GM21367 (cell line): ENCODE results near the gene PTPMT1.
"Not testable (repeated sequence)": the region's sequence is repeated elsewhere in the genome, so short reads cannot be mapped to it uniquely, and the experiment has no call there.

ENCODE experiments used
- ATAC-seq: cut with Tn5 transposase; IDR thresholded peaks from one replicate; pipeline ENCODE4 v1.9.1; 2021; ENCODE audit not compliant: unreplicated experiment

Gene PTPMT1

GRCh38 chr11:47545298-47545697 is 20.1 kb upstream of the PTPMT1 start:
- ATAC-seq, result no peak

- ATAC-seq, result not testable (repeated sequence)
Measured at GRCh38 chr11:47546274-47546673, 19.1 kb upstream of the PTPMT1 start.

DNA sequence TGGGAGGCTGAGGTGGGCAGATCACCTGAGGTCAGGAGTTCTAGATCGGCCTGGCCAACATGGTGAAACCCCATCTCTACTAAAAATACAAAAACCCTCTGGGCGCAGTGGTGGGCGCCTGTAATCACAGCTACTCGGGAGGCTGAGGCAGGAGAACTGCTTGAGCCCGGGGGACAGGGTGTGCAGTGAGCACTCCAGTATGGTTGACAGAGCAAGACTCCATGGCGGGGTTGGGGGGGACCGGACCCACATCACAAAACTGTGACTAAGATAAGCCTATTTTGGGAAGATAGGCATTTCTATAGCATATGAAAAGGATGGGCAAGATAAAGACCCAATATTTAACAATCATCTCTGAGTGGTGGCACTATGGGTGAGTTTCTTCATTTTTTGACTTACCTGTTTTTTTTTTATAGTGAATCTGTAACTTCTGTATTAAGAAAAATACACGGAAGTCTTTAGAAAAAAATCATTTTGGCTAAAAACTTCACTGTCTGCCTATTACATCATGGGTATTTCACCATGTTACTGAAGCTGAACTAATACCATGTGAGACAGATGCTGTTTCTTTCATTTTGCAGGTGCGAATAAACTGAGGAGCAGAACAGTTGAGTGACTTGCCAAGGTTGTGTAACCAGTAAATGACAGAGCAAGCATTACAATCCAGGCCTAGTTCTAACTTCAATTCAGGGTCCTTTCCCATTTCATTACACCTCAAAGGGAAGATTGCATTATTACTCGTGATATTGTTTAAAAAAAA is 14.9 kb upstream of the PTPMT1 start:
- ATAC-seq, result no peak

- ATAC-seq, result no peak
Measured at GRCh38 chr11:47551086-47551485, 14.3 kb upstream of the PTPMT1 start.

DNA sequence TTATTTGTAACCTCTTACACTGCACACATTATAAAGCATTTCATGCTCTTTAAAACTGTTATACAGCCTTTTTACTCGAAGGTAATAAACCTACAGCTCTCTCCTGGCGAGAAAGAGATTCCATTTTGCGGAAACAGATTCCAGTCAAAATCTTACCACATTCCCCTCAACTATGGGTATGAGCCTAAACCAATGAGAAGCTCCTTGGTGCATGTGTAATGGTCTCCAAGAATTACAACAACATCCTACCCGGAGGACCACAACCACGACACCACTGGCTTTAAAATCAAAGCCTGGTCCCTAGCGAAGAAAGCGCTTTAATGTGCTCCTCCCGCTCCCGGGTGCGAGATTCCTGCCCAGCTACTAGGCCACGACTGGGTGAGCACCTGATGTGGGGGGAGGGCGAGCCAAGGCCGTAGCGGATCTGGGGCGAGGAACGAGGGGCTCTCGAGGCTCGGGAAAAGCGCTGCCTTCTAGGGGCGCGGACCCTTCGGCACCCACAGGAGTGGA is 13.3 kb upstream of the PTPMT1 start:
- ATAC-seq, result peak; percentile 9

DNA sequence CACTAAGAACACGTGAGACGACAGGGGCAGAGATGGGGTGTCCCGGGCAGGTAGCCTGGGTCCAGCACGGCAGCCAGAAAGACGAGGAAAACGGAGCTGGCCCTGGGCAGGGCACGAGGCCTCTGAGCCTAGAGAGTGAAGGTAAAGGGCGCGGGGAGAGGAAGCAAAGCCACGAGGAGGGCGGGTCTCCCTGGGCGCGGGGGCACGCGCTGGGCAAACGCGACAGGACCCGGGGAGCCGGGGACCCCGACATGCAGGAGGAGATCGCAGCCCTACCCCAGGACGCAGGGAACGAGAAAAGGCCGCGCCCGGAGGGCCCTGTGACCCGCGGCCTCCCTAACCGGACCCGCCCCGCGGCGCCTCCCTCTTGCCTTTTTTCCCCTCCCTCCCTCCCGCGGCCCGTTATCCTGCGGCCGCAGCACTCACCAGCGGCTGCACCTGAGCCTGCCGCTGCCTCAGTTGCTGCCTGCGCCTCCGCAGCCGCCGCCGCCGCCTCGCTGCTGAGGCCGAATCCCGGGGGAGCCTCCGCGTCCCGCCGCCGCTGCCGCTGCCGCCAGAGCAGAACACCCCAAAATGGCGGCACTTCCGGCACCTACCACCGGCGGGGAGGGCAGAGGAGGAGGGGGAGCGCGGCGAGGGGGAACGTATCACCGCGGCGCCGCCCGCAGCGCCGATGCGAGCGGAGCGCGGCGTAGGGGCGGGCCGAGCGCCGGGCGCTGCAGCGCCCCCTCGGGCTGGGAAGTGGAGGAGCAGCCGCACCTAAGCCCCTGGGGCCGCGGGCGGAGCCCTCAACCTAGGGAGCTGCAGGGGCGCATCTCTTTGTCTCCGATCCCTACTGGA is 12.6 kb upstream of the PTPMT1 start, which contains the start of gene CELF1:
Gene CELF1, minus strand, starts transcription at position 567 of the 840 bp plus-strand sequence. CDS start 53,609 bp downstream, outside the sequence.
- peak; percentile 91 for ATAC-seq

DNA sequence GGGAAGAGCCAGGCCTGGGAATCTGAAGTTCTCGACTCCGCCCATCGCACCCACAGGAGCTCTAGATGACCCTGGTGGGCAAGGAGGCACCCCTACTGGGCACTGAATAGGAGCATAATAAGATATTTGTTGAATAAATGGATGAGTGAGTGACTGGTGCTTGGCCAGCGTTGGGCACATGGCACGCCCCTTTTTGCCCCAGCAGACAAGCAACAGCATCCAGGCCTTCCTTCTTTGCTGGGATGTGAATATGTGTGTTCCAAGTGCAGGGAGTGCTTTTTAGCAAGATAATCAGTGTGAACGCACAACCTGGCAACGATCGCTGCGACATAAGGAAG is 12.0 kb upstream of the PTPMT1 start:
- ATAC-seq, result peak; percentile 10

GRCh38 chr11:47557004-47557403 is 8.4 kb upstream of the PTPMT1 start:
- not testable (repeated sequence) for ATAC-seq

DNA sequence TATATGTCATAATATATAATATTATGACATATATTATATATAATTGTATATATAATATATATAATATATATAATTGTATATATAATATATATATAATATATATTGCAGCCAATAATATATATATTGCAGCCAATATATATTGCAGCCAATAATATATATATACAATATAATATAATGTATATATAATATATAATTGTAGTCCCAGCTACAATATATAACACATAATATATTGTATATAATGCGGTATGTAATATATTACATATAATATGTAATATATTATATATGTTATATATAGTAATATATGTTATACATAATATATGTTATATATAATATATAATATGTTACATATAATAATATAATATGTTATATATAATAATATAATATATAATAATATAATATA is 6.7 kb upstream of the PTPMT1 start:
- ATAC-seq, result no peak

- ATAC-seq, result no peak
Measured at GRCh38 chr11:47560426-47560825, 5.0 kb upstream of the PTPMT1 start.

DNA sequence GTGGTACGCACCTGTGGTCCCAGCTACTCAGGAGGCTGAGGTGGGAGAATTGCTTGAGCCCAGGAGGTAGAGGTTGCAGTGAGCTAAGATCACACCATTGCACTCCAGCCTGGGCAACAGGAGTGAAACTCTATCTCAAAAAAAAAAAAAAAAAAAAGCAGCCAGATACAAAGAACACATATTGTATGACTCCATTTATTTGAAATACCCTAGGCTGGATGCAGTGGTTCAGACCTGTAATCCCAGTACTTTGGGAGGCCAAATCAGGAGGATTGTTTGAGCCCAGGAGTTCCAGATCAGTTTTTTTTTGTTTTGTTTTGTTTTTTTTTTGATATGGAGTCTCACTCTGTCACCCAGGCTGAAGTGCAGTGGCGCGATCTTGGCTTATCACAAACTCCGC is 3.0 kb upstream of the PTPMT1 start:
- ATAC-seq, result not testable (repeated sequence)

DNA sequence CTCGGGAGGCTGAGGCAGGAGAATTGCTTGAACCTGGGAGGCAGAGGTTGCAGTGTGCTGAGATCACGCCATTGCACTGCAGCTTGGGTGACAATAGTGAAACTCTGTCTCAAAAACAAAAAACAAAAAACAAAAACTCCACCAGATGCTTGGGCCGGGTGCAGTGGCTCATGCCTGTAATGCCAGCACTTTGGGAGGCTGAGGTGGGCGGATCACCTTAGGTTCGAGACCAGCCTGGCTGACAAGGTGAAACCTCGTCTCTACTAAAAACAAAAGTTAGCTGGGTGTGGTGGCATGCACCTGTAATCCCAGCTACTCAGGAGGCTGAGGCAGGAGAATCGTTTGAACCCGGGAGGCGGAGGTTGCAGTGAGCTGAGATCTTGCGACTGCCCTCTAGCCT is 1.0 kb upstream of the PTPMT1 start:
- ATAC-seq, result not testable (repeated sequence)

GRCh38 chr11:47564933-47565339 is 463 bp upstream of the PTPMT1 start:
- no peak for ATAC-seq

- ATAC-seq, result no peak
Measured at GRCh38 chr11:47566149-47566698, 825 bp downstream of the PTPMT1 start.

DNA sequence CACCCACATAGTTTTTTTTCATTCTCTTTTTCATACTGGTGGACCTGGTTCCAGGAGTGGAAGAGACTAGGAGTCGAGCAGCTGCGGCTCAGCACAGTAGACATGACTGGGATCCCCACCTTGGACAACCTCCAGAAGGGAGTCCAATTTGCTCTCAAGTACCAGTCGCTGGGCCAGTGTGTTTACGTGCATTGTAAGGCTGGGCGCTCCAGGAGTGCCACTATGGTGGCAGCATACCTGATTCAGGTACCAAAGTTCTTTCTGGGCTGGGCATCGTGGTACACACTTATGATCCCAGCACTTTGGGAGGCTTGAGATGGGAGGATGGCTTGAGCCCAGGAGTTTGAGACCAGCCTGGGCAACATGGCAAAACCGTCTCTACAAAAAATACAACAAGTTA is 4.2 kb downstream of the PTPMT1 start:
- no peak for ATAC-seq

GRCh38 chr11:47570651-47571356 is 5.4 kb downstream of the PTPMT1 start:
- no peak for ATAC-seq

DNA sequence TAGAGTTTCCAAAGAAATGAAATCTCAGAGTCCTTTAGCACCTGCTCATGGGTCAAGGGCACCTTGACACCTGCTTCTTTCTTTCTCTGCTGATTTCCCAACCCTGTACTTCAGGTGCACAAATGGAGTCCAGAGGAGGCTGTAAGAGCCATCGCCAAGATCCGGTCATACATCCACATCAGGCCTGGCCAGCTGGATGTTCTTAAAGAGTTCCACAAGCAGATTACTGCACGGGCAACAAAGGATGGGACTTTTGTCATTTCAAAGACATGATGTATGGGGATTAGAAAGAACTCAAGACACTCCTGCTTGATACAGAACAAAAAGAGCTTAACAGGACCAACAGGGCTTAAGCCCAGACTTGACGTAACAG is 5.9 kb downstream of the PTPMT1 start:
- no peak for ATAC-seq

DNA sequence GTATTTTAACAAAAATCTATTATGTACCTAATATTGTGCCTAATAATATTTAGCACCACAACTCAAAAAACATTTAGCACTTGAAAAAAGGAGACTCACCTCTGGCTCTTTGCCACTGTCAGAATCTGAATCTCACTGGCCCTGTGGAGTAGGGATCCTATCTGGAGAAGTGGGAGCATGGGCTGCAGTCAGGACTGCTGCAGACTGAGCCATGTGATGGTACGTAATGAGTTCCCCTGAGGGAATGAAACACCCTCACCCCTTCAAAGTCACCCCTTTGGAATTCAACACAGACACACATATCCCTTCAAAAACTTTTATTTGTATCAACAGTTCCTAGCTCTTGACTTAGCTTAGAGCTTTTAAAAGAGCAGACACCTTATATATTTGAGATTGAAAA is 6.5 kb downstream of the PTPMT1 start:
- no peak for ATAC-seq

GRCh38 chr11:47572715-47573255 is 7.4 kb downstream of the PTPMT1 start:
- no peak for ATAC-seq

GRCh38 chr11:47573321-47573720 is 7.9 kb downstream of the PTPMT1 start:
- no peak for ATAC-seq
